HCEC 1CT (cell line): ENCODE measurements around the gene RITA1.
A peak's percentile ranks its signal among the peaks of the same experiment; 100 is the strongest.

ENCODE experiments used
- DNase-seq: peaks from one replicate; pipeline ENCODE4 v3.0.0-alpha.2; 2017

RITA1 gene

GRCh38 chr12:113154351-113154973 is 31.1 kb upstream of the RITA1 start:
- no peak for DNase-seq

GRCh38 chr12:113155060-113155459 is 30.5 kb upstream of the RITA1 start:
- DNase-seq, result no peak

GRCh38 chr12:113155646-113156045 is 29.9 kb upstream of the RITA1 start:
- no peak for DNase-seq

DNA sequence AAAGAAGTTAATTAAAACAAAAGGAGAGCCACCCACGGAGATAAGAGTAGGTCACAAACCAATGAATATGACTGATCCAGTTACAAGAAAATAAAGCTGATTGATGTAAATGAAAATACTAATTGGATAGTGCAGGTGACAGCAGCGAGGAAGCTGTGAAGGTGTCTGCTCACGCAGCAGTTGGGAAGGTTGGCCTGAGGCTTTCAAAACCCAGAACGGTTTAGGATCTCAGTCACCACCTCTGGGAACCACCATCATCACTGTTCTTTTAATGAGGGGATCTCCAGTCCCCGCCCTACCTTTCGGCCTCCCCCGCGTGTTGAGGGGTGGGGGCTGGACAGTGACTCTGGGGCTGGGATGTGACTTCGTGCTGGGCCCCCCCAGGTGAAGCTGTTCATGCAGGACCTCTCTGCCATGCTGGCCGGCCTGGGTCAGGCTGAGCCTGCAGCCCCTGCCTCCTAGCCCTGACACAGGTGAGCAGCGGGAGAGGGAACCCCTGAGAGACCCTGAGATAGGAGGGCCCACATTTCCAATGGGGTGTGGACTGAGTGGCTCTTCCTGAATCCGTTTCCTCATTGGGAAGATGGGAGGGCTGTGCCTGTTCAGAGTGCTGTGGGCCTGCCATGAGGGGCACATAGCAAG is 28.2 kb upstream of the RITA1 start:
- DNase-seq, result no peak

- no peak for DNase-seq
Observed at GRCh38 chr12:113158439-113159203, 26.9 kb upstream of the RITA1 start.

DNA sequence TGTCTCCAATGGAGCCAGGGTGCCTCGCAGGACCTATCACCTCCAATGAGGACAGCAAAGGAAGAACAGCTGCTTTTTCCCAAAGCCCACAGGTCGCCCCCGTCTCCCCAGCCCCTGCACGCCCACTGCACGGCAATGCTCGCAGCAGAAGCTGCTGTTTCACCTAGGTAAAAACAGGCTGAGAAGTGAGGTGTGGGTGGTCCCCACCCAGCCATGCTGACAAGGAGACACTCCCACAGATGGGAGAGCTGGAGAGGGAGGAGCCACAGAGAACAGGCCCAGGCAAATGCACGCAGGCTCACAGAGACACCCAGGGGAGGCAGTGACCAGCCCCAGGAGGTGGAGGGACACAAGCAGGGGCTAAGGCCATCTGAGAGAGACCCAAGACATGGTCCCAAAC is 25.6 kb upstream of the RITA1 start:
- no peak for DNase-seq

DNA sequence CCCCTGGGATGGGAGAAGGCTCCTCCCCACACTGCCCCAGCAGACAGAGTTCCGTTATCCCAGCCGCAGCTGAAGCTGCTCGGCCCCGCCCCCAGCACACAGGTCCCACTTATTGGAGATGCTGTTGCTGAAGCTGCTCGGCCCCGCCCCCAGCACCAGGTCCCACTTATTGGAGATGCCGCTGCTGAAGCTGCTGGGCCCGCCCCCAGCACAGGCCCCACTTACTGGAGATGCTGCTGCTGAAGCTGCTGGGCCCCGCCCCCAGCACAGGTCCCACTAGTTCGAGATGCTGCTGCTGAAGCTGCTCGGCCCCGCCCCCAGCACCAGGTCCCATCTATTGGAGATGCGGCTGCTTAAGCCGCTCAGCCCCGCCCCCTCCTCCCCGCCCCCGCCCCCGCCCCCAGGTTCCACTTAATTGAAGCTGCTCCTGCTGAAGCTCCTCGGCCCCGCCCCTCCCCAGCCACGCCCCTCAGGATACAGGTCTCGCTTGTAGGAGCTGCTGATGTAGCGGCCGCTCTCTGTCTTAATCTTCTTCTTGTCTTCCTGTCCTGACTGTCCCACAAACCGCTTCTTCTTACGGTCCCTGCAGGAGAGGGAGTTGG is 24.0 kb upstream of the RITA1 start:
- no peak for DNase-seq

- DNase-seq, result peak; percentile 51
Observed at GRCh38 chr12:113162102-113163029, 23.2 kb upstream of the RITA1 start.

DNA sequence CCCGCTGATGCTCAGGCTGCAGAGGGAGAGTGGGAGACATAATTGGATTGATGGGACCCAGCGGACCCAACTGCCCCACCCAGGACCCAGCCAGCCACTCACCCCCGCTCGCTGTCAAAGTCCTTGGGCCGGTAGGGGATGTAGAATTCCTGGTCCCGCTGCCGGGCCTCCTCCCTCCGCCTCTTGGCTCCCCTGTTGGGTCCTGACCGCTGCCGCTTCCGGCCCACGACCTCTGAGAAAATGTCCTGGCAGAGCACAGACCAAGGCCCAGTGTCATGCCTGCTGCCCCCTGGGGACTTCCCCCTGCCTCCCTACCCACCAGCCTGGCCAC is 22.5 kb upstream of the RITA1 start:
- DNase-seq, result no peak

DNA sequence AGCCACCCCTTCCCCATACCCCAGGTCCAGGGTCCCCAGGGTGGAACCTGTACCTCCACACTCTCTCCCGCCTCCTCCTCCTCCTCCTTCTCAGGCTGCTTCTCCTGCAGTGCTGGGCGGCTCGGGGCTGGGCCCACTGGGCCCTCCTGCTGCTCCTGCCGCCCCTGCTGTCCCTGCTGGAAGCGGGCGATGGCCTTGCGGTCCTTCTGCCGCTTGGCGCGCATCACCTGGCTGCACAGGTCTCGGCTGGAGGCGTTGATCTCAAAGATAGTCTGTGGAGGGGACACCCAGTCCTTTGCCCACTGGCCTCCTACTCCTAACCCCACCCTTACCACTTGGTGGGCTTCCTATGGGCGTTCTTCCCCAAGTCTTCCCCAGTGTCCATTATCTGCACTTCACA is 21.5 kb upstream of the RITA1 start:
- no peak for DNase-seq

- DNase-seq, result no peak
Observed at GRCh38 chr12:113165521-113166450, 19.7 kb upstream of the RITA1 start.

DNA sequence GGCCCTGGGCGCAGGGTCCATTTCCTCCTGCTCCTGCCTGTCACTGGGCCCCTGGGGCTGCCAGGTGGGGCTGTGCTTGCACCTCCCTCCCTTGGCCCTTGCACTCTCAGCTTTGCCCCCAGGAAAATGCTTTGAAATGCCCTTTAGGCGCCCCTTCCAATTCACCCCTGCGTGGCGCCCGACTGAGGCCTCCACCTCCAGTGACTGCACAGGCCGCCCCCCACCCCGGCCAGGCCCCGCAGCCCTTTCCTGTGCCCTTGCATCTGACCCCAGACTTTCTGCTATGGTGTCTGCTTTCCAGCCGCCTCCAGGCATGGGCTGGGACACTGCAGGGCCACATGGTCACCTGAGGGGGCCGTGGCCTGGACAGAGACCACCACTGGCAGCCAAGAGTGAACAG is 17.7 kb upstream of the RITA1 start:
- DNase-seq, result no peak

DNA sequence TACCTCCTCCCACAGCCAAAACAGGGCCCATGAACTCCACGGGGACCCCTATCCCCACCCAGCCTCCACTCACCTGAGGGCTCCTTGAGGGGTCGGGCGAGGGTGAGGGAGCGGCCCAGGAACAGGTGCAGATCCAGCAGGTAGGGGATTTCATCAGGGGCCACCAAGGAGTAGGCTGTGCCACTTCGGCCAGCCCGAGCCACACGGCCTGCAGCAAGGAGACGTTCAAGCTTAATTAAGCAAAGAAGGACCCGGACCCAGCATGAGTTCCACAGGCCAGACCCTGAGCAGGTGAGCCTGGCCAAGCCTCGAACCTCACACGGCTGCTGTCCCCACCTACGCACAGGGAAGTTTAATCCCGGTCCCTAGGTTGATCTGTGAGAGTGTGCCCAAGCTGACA is 15.8 kb upstream of the RITA1 start:
- DNase-seq, result no peak

DNA sequence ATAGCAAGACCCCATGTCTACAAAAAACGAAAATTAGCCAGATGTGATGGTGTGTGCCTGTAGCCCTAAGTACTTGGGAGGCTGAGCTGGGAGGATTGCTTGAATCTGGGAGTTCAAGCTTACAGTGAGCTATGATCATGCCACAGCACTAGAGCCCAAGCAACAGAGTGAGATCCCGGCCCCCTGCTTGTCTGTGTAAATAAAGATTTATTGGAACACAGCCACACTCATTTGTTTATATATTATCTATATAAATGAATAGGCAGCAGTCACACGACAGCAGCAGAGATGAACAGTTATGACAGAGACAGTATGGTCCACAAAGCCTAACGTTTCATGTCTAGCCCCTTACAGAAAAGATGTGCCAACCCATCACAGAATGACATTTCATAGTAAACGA is 15.1 kb upstream of the RITA1 start:
- DNase-seq, result no peak

GRCh38 chr12:113170926-113171325 is 14.6 kb upstream of the RITA1 start:
- no peak for DNase-seq

- DNase-seq, result no peak
Observed at GRCh38 chr12:113171543-113171942, 14.0 kb upstream of the RITA1 start.

GRCh38 chr12:113172185-113172584 is 13.3 kb upstream of the RITA1 start:
- DNase-seq, result no peak

DNA sequence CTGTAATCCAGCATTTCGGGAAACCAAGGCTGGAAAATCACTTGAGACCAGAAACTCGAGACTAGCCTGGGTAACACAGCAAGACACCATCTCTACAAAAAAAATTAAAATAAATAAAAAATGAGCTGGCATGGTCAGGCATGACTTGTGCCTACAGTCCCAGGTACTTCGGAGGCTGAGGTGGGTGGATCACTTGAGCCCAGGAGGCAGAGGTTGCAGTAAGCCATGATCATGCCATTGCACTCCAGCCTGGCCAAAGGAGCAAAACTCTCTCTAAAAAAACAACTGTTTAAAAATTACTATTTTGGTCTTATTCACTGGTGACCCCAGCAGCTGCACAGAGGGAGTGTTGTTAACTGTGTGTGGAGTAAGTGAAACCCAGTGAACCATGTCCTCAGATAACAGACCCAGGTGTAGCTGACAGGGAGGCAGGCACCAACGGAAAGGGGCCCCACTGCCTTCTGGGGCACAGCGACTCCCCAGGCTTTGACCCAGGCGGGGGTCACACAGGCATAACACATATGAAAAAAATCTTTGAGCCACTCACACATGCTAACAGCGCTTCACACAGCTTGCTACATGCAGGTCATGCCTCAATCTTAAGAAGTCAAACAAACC is 12.3 kb upstream of the RITA1 start:
- DNase-seq, result no peak

GRCh38 chr12:113174461-113175384 is 10.8 kb upstream of the RITA1 start:
- peak; percentile 33 for DNase-seq

DNA sequence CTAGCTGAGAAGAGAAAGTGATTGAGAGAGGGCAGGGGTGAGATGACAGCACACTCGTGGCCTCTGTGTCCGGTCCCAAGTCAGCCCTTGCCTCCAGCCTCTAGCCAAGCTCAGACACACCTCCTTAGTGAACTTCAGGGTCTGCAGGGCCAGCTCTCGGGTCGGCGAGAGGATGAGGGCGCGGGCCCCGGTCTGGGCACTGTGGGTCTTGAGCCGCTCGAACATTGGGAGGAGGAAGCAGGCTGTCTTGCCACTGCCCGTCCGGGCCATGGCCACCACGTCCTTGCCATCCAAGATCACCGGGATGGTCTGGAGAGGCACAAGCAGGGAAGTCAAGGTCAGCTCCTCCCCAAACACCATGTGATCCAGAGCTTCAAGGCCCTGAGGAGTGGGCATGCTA is 6.5 kb upstream of the RITA1 start:
- DNase-seq, result no peak
